Liver (tissue), 9 donors: Measurements from ENCODE around the gene MED12L. TPM values are rescaled to one million over a fixed set of nuclear protein-coding genes. Genes with fewer than 3 reads are reported as not detected.

Experiments
- DNase-seq: peaks from one replicate; pipeline ENCODE4 v3.0.0-alpha.2; 2017; ENCODE audit warnings: low spot score
- H3K27ac ChIP-seq, 2 donors: one replicate each; pipeline ENCODE4 v1.7.0; 2013; ENCODE audit warnings: inconsistent platforms in 2 of 2, low read length in 2 of 2, control low read depth in 1 of 2, low read depth in 1 of 2, mild to moderate bottlenecking in 1 of 2
- H3K27me3 ChIP-seq, 4 donors: one replicate each; pipeline versions ENCODE4 v1.6.1 to v1.7.0; 2013; ENCODE audit warnings: low read length in 3 of 4, inconsistent platforms in 1 of 4, mild to moderate bottlenecking in 1 of 4, moderate library complexity in 1 of 4; ENCODE audit not compliant: control insufficient read depth in 4 of 4, insufficient read depth in 4 of 4
- H3K36me3 ChIP-seq, 4 donors: one replicate each; pipeline versions ENCODE4 v1.6.1 to v1.7.0; 2013; ENCODE audit warnings: low read length in 3 of 4, mild to moderate bottlenecking in 3 of 4, low read depth in 1 of 4, moderate library complexity in 1 of 4; ENCODE audit not compliant: control insufficient read depth in 4 of 4, insufficient read depth in 3 of 4
- H3K4me1 ChIP-seq, 4 donors: one replicate each; pipeline versions ENCODE4 v1.6.1 to v1.7.0; 2013; ENCODE audit warnings: low read length in 3 of 4, mild to moderate bottlenecking in 3 of 4, moderate library complexity in 1 of 4; ENCODE audit not compliant: control insufficient read depth in 4 of 4, insufficient read depth in 4 of 4
- H3K4me3 ChIP-seq, 3 donors: one replicate each; pipeline versions ENCODE4 v1.6.1 to v1.7.0; 2013; ENCODE audit warnings: low read length in 3 of 3, control low read depth in 1 of 3, low read depth in 1 of 3, mild to moderate bottlenecking in 1 of 3
- H3K9ac ChIP-seq, 2 donors: one replicate each; pipeline ENCODE4 v1.7.0; 2013; ENCODE audit warnings: low read length in 2 of 2, mild to moderate bottlenecking in 2 of 2, moderate library complexity in 2 of 2, control low read depth in 1 of 2, low read depth in 1 of 2
- H3K9me3 ChIP-seq, 4 donors: one replicate each; pipeline versions ENCODE4 v1.6.1 to v1.7.0; 2013; ENCODE audit warnings: low read length in 3 of 4; ENCODE audit not compliant: control insufficient read depth in 4 of 4
- EGR1 ChIP-seq, 2 donors: IDR thresholded peaks; 2 replicates each; pipeline ENCODE4 v1.6.1; 2016 to 2018; ENCODE audit warnings: antibody characterized with exemption in 2 of 2, low read depth in 2 of 2
- FOXA1 ChIP-seq: IDR thresholded peaks from 2 replicates; pipeline ENCODE4 v1.6.1; 2016; ENCODE audit warnings: antibody characterized with exemption
- FOXA2 ChIP-seq: IDR thresholded peaks from 2 replicates; pipeline ENCODE4 v1.6.1; 2016; ENCODE audit warnings: antibody characterized with exemption
- GABPA ChIP-seq, 2 donors: IDR thresholded peaks in 1 of 2; conservative IDR thresholded peaks in 1 of 2; 2 replicates each; pipeline ENCODE4 v1.6.1; 2016; ENCODE audit warnings: antibody characterized with exemption in 2 of 2, mild to moderate bottlenecking in 1 of 2, moderate library complexity in 1 of 2
- HNF4A ChIP-seq, 2 donors: conservative IDR thresholded peaks; 2 replicates each; pipeline ENCODE4 v1.6.1; 2016; ENCODE audit warnings: antibody characterized with exemption in 2 of 2, mild to moderate bottlenecking in 2 of 2
- HNF4G ChIP-seq: IDR thresholded peaks from 2 replicates; pipeline ENCODE4 v1.6.1; 2016; ENCODE audit warnings: antibody characterized with exemption
- JUND ChIP-seq, 2 donors: IDR thresholded peaks; 2 replicates each; pipeline ENCODE4 v1.6.1; 2016; ENCODE audit warnings: antibody characterized with exemption in 2 of 2
- NR2F2 ChIP-seq: IDR thresholded peaks from 2 replicates; pipeline ENCODE4 v1.6.1; 2016; ENCODE audit warnings: antibody characterized with exemption
- RAD21 ChIP-seq, 2 donors: IDR thresholded peaks; 2 replicates each; pipeline ENCODE4 v1.6.1; 2016; ENCODE audit warnings: antibody characterized with exemption in 2 of 2, mild to moderate bottlenecking in 2 of 2
- SP1 ChIP-seq: IDR thresholded peaks from 2 replicates; pipeline ENCODE4 v1.6.1; 2018; ENCODE audit warnings: antibody characterized with exemption, mild to moderate bottlenecking
- TAF1 ChIP-seq: conservative IDR thresholded peaks from 2 replicates; pipeline ENCODE4 v1.6.1; 2016; ENCODE audit warnings: antibody characterized with exemption, mild to moderate bottlenecking
- YY1 ChIP-seq: IDR thresholded peaks from 2 replicates; pipeline ENCODE4 v1.6.1; 2016; ENCODE audit warnings: antibody characterized with exemption, mild to moderate bottlenecking
- WGBS: extraction: QIAGEN DNeasy Blood & Tissue Kit; methylation state at CpG from one replicate; pipeline ENCODE4 v1.1.7; 2013; 5-methylcytosine and 5-hydroxymethylcytosine counted together
- polyA plus RNA-seq, 2 donors: library from polyadenylated mRNA; stranded (reverse) in 1 of 2; unstranded in 1 of 2; fragments of 200-250 nt in 1 of 2; fragments of >200 nt in 1 of 2; fragmentation: Nextera tagmentation in 1 of 2; extraction: Ambion mirVana in 1 of 2; gene quantifications; one replicate each; pipeline versions ENCODE4 v1.2.1 to v1.2.3, GENCODE V29; 2013 to 2015
- total RNA-seq, 2 donors: library from RNA; depleted of rRNA; stranded (reverse); fragments of >200 nt; gene quantifications; one replicate each; pipeline ENCODE4 v1.2.3, GENCODE V29; 2014
- TF ChIP-seq, protein P1 (sequence below): IDR thresholded peaks from 2 replicates; pipeline ENCODE4 v1.6.1; 2016; ENCODE audit warnings: antibody characterized with exemption
- TF ChIP-seq, protein P2 (sequence below): fragments of 150-350 bp; IDR thresholded peaks from 2 replicates; pipeline ENCODE4 v1.5.1; 2017; ENCODE audit warnings: improper control_type of control experiment, low read depth, low read length; ENCODE audit not compliant: missing input control
- TF ChIP-seq, protein P3 (sequence below): IDR thresholded peaks from 2 replicates; pipeline ENCODE4 v1.6.1; 2016; ENCODE audit warnings: antibody characterized with exemption, mild to moderate bottlenecking
- TF ChIP-seq, protein P4 (sequence below): IDR thresholded peaks from 2 replicates; pipeline ENCODE4 v1.6.1; 2016; ENCODE audit warnings: antibody characterized with exemption
- TF ChIP-seq, protein P5 (sequence below): IDR thresholded peaks from 2 replicates; pipeline ENCODE4 v1.6.1; 2016; ENCODE audit warnings: antibody characterized with exemption
- donor health status: healthy.
- donor health status: healthy.
- donor health status: healthy.
- donor health status: healthy.
- donor health status: healthy.

Gene MED12L
- total and polyA plus RNA-seq, 4 donors = 0.02 to 2.1 (median 0.49) TPM

DNA sequence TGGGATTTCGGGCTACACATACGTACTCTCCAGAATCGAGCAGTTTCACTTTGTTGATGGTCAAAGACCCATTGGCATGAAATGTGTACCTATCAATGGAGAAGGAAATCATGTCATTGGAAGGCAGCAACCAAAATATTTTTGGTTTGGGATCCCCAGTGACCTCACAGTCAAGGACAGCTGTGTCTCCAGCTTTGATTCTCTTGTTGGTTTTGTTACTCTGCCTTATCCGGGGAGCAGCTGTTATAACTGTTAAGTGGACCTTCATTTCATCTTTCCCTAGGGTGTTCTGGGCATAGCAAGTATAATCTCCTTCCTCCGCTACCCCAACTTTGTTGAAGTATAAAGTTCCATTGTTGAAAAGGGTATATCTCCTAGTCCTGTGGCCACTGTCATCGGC, 352.4 kb downstream of the MED12L start:
- WGBS = 91% methylated on average over 6 of the region's 6 CpGs
- TF ChIP-seq FOXA2 (no peak), SP1 (no peak), YY1 (no peak), RAD21 (IDR thresholded peaks at IDR 0.05) (no peak), FOXA1 (no peak), HNF4A (conservative IDR thresholded peaks at IDR 0.05) (no peak), JUND (IDR thresholded peaks at IDR 0.05) (no peak), HNF4G (no peak)
- TF ChIP-seq, protein P1, sequence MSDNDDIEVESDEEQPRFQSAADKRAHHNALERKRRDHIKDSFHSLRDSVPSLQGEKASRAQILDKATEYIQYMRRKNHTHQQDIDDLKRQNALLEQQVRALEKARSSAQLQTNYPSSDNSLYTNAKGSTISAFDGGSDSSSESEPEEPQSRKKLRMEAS = no peak
- TF ChIP-seq, protein P2, sequence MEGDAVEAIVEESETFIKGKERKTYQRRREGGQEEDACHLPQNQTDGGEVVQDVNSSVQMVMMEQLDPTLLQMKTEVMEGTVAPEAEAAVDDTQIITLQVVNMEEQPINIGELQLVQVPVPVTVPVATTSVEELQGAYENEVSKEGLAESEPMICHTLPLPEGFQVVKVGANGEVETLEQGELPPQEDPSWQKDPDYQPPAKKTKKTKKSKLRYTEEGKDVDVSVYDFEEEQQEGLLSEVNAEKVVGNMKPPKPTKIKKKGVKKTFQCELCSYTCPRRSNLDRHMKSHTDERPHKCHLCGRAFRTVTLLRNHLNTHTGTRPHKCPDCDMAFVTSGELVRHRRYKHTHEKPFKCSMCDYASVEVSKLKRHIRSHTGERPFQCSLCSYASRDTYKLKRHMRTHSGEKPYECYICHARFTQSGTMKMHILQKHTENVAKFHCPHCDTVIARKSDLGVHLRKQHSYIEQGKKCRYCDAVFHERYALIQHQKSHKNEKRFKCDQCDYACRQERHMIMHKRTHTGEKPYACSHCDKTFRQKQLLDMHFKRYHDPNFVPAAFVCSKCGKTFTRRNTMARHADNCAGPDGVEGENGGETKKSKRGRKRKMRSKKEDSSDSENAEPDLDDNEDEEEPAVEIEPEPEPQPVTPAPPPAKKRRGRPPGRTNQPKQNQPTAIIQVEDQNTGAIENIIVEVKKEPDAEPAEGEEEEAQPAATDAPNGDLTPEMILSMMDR = no peak
- H3K27ac ChIP-seq = no peak overlapping the region
- H3K27me3 ChIP-seq = no peaks in the 10 kb centered on the region
- H3K9me3 ChIP-seq = no peaks in the 10 kb centered on the region
- no peak for DNase-seq
- no peaks in the 10 kb centered on the region for H3K36me3 ChIP-seq
- peaks cover 0 to 6% (median 0%) of the 10 kb centered on the region in 4 donors for H3K4me1 ChIP-seq
- H3K9ac ChIP-seq = no peak overlapping the region
- no peak overlapping the region for H3K4me3 ChIP-seq

DNA sequence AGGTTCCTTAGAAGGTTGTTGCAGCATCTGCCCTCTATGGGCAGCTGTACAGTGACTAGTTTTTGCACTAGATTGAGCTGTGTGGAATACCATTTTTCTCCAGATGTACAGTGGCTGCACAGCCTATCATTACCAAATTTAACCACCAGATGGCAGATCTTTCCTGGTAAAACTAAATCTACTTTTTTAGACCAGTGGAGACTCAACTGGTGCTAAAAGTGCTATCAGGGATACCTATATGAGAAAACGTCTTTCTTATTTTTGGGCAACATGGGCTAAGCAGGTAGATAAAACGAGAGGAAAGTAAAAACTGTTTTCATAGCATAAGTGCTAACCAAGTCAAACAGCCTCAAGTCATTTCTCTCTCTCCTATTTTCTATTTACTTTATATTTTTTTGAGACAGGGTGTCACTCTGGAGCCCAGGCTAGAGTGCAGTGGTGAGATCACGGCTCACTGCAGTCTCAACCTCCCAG, 354.2 kb downstream of the MED12L start:
- Histone ChIP-seq H3K4me1 (peaks cover 0 to under 1% (median 0%) of the 10 kb centered on the region in 4 donors), H3K9me3 (no peaks in the 10 kb centered on the region), H3K27ac (no peak overlapping the region), H3K4me3 (no peak overlapping the region), H3K9ac (no peak overlapping the region), H3K27me3 (no peaks in the 10 kb centered on the region), H3K36me3 (no peaks in the 10 kb centered on the region)
- WGBS = 15% methylated on average over 3 of the region's 3 CpGs
- TF ChIP-seq FOXA2 (no peak), RAD21 (IDR thresholded peaks at IDR 0.05) (peak; percentile 70 to 79), YY1 (no peak), JUND (IDR thresholded peaks at IDR 0.05) (no peak), HNF4A (conservative IDR thresholded peaks at IDR 0.05) (no peak), TAF1 (no peak), EGR1 (IDR thresholded peaks at IDR 0.05; ENCODE audit: low read depth in 2 of 2) (no peak), HNF4G (no peak), NR2F2 (no peak), GABPA (IDR thresholded peaks at IDR 0.05 in 1 of 2, conservative IDR thresholded peaks at IDR 0.05 in 1 of 2) (no peak), FOXA1 (no peak)
- TF ChIP-seq, protein P3, sequence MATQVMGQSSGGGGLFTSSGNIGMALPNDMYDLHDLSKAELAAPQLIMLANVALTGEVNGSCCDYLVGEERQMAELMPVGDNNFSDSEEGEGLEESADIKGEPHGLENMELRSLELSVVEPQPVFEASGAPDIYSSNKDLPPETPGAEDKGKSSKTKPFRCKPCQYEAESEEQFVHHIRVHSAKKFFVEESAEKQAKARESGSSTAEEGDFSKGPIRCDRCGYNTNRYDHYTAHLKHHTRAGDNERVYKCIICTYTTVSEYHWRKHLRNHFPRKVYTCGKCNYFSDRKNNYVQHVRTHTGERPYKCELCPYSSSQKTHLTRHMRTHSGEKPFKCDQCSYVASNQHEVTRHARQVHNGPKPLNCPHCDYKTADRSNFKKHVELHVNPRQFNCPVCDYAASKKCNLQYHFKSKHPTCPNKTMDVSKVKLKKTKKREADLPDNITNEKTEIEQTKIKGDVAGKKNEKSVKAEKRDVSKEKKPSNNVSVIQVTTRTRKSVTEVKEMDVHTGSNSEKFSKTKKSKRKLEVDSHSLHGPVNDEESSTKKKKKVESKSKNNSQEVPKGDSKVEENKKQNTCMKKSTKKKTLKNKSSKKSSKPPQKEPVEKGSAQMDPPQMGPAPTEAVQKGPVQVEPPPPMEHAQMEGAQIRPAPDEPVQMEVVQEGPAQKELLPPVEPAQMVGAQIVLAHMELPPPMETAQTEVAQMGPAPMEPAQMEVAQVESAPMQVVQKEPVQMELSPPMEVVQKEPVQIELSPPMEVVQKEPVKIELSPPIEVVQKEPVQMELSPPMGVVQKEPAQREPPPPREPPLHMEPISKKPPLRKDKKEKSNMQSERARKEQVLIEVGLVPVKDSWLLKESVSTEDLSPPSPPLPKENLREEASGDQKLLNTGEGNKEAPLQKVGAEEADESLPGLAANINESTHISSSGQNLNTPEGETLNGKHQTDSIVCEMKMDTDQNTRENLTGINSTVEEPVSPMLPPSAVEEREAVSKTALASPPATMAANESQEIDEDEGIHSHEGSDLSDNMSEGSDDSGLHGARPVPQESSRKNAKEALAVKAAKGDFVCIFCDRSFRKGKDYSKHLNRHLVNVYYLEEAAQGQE = no peak
- TF ChIP-seq, protein P4, sequence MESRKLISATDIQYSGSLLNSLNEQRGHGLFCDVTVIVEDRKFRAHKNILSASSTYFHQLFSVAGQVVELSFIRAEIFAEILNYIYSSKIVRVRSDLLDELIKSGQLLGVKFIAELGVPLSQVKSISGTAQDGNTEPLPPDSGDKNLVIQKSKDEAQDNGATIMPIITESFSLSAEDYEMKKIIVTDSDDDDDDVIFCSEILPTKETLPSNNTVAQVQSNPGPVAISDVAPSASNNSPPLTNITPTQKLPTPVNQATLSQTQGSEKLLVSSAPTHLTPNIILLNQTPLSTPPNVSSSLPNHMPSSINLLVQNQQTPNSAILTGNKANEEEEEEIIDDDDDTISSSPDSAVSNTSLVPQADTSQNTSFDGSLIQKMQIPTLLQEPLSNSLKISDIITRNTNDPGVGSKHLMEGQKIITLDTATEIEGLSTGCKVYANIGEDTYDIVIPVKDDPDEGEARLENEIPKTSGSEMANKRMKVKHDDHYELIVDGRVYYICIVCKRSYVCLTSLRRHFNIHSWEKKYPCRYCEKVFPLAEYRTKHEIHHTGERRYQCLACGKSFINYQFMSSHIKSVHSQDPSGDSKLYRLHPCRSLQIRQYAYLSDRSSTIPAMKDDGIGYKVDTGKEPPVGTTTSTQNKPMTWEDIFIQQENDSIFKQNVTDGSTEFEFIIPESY = no peak
- TF ChIP-seq, protein P2 = peak; percentile 88
- TF ChIP-seq, protein P5, sequence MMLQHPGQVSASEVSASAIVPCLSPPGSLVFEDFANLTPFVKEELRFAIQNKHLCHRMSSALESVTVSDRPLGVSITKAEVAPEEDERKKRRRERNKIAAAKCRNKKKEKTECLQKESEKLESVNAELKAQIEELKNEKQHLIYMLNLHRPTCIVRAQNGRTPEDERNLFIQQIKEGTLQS = no peak
- no peak for DNase-seq
